GM21529 (cell line): ENCODE results near the gene LILRB5.
"Not testable (repeated sequence)": the region's sequence is repeated elsewhere in the genome, so short reads cannot be mapped to it uniquely, and the experiment has no call there.

Source experiments
- ATAC-seq: cut with Tn5 transposase; IDR thresholded peaks from one replicate; pipeline ENCODE4 v1.9.1; 2021; ENCODE audit not compliant: unreplicated experiment

The LILRB5 gene

DNA sequence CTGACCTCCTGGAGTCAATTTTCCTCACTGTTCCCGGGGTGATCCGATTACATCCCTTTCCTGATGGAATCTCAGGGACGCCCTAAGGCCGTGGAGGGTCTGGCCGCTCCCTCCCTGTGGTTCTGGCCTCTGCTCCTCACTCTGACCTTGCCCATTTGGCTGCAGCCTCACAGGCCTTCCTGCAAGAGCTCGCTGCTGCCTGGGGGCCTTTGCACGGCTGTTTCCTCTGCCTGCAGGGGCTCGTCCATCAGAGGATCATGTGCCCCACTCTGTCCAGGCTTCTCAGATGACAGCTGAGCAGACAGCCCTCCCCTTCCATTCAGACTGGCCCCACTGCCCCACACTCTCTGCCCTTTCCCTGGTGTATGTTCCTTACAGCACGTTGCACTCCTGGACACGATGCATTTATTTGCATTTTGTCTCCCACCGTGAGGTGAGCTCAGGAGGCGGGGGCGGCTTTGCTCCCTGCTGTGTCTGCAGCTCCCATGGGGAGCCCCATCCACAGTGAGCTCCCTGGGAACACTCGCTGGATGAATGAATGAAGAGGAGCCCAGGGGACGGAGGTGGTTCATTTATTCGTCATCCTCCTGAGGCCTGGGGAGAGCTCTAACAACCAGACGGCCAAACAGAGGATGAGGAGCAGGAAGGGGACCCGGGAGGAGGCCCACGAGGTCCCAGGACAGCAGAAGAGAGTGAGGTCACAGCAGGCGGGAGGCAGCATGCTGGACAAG lies 39.4 kb downstream of the LILRB5 start:
- not testable (repeated sequence) for ATAC-seq

DNA sequence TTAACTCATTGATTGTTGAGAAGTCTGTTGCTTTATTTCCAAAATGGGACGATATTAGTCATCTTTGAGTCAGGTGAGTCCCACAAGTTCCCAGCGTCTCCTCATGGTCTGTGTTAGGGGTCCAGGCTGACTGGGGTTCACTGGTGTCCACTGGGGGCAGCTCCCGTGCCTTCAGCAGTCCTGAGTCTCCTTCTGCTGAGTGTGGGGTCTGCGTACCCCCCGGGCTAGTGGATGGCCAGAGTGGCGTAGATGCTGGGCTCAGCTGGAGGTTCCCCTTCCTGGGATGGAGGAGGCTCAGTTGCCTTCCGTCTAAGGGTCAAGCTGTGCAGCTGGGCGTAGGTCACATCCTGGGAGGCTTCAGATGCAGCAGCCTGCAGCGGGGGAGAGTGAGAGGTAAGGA lies 40.2 kb downstream of the LILRB5 start:
- no peak for ATAC-seq

DNA sequence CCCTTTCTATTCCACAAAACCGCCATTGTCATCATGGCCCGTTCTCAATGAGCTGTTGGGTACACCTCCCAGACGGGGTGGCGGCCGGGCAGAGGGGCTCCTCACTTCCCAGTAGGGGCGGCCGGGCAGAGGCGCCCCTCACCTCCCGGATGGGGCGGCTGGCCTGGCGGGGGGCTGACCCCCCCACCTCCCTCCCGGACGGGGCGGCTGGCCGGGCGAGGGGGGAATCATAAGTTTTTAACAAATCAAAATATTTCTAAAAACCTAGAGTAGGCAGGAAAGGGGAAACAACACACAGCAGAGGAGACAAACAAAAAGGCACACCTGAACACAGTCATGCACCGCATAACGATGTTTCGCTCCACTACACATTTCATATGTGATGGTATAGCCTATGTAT lies 42.3 kb downstream of the LILRB5 start:
- ATAC-seq, result not testable (repeated sequence)

DNA sequence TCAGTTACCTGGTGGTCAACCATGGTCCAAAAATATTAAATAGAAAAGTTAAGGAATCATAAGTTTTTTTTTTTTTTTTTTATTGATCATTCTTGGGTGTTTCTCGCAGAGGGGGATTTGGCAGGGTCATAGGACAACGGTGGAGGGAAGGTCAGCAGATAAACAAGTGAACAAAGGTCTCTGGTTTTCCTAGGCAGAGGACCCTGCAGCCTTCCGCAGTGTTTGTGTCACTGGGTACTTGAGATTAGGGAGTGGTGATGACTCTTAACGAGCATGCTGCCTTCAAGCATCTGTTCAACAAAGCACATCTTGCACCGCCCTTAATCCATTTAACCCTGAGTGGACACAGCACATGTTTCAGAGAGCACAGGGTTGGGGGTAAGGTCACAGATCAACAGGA lies 42.9 kb downstream of the LILRB5 start:
- not testable (repeated sequence) for ATAC-seq

DNA sequence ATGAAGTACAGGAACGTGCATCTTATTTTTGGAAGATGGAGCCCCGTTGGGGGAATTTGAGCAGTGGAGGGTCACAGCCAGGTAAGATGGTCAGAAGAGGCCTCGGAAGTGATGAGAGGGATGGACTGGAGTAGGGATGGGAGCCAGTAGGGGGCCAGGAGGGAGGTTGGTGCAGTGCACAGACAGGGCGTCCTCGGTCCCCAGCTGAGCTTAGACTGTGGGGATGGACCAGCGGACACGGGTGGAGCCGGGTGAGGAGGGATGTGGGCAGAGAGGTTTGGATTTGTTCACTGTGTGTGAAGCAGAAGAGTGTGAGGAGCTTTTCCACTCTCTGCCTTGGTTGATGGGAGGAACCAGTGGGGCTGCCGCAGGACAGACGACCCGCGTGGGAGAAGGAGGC lies 45.8 kb downstream of the LILRB5 start:
- ATAC-seq, result no peak

DNA sequence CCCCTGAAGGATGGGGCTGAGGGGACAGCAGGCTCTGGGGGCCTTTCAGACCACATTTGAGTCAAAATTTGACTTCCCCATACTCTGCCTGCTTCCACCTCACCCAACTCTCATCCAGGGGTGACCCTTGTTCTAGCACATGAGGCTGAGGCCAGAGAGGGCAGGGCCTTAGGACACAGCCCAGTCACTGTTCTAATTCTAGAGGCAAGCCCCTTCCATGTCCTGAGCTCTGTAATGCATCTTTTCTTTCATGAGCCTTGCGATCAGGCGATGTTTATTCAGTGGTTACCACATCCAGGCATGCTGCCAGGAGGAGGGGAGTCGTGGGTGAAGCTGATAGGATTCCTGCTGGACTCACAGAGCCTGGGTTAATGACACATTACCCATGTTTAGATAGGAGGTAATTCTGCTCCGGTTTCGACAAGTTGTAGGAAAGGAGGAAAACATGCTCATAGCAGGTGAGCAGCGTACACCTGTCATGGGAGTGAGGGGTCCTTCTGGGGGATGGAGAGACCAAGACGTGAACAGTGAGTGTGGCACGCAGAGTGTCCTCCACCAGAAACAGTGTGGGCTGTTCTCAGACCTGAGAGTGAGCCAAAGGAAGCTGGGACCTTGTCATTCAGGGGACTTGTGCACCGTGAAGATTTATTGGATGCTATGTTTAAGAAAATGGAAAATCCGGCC lies 47.1 kb downstream of the LILRB5 start:
- no peak for ATAC-seq

DNA sequence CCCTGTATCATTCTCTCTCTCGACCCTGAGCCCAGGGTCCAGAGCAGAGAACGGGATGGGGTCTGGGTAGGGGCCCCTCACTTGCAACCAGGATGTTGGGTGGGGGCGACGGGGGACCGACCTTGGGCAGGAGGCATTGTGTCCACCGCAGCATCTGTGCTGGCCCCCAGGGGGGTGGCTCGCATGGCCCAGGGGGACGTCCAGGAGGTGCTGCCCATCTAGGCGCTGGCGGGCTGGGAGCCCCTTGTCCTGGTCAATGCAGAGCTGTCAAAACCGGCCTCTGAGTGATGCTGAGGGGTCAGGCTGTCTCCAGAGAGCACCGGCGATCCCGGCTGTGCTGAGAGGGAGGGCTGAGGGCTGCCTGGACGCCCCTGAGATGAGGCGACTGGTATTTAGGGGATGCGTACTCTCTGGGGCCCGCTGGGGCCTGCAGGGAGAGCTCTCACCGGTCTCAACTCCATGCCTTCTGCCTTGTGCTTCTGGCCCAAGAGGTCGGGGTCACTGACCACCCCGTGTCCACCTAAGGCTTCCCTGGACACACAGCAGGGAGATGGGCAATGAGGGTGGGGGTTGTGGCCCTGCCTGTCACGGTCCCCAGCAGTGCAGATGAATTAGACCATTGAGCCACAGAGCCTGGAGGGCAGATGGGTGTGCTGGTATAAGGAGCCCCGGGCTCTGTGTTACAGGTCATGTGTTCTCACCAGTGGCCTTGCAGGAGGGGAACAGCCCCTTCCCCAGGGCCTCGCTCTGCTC lies 47.8 kb downstream of the LILRB5 start:
- no peak for ATAC-seq

DNA sequence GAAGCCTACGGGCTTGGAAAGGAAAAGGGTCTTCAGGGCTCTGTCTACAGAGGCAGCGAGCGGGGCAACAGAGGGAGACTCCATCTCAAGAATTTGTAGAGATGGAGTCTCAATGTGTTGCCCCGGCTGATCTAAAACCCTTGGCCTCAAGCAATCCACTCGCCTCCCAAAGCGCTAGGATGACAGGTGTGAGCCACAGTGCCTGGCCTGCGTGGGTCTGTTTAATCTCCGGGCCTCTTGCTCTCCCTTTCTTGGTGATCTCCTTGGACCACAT lies 48.4 kb downstream of the LILRB5 start:
- no peak for ATAC-seq

DNA sequence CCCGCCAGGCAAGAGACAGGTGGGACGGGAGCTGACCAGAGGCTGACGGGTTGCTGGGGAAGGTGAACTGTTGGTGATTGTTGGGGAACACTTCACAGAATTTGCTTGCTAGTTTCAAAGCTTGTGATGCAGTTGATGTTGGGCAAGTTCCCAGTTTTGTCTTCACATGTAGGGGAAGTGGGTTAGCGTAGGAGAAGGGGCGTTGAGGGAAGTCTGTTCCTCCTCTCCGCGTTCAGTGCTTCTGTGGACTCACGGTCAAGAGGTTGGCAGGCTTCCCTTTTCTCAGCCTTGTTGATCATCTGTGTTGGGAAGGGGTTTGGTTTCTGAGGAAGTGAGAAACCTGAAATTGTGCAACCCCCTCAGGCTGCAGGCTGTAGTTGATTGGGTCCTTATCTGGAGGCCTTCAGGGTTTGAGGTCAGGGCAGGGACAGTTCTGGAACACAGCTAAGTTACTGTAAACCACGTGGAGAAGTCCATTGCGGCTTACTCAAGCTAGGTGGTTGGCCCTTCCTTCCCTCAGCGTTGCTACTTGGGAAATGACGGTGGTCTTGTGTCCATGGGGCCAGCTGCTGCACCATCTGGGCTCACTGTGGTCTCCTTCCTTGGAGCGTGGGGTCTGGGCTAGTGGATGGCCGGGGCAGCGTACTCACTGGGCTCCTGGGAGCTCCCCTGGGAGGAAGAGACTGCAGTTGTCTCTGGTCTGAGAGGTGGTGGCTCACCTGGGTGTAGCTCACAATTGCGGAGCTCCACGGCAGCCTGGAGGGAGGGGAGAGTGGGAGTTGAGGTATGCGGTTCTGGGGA lies 48.9 kb downstream of the LILRB5 start:
- ATAC-seq, result peak; percentile 54

DNA sequence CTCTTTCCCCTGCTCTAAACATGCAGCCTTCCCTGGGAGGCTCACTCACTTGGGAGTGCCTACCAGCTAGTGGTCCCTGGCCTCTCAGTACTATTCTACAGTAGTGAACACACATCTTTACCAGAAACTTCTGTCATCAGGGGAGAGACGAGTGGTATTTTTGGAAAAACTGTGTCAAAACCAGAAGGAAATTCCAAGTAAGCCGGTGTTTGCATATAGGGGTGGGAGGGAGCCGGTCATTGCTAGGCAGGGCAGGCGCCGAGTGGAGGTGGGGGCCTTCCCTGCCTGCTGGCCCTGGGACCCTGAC lies 49.4 kb downstream of the LILRB5 start:
- peak; percentile 2 for ATAC-seq

DNA sequence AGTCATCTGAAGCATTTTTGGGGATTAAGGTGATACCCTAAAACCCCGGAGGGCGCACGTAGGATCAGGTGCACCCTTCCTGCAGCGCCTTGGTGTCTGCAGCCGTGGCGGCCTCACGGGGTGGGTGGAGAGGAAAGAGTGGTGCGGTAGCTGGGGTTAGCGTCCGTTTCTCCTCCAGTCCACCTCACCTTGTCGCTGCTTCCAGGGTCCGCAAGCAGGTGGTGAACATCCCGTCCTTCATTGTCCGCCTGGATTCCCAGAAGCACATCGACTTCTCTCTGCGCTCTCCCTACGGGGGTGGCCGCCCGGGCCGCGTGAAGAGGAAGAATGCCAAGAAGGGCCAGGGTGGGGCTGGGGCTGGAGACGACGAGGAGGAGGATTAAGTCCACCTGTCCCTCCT lies 49.9 kb downstream of the LILRB5 start:
- ATAC-seq, result not testable (repeated sequence)

DNA sequence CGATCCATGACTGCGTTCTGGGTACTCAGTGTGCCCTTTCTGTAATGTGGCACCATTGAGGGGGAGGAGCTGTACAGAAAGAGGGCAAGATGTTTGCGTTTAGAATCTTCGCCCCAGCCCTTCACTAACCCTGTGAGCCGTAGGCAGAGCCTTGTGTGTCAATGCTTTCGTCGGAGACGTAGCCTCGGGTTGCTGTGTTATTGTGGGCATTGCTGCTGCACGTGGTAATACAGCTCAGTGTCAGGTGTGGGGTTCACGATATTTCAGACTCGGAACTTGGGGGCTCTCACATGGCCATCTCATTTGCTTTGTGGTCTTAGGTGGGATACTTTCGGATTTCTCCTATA lies 50.3 kb downstream of the LILRB5 start:
- ATAC-seq, result no peak

DNA sequence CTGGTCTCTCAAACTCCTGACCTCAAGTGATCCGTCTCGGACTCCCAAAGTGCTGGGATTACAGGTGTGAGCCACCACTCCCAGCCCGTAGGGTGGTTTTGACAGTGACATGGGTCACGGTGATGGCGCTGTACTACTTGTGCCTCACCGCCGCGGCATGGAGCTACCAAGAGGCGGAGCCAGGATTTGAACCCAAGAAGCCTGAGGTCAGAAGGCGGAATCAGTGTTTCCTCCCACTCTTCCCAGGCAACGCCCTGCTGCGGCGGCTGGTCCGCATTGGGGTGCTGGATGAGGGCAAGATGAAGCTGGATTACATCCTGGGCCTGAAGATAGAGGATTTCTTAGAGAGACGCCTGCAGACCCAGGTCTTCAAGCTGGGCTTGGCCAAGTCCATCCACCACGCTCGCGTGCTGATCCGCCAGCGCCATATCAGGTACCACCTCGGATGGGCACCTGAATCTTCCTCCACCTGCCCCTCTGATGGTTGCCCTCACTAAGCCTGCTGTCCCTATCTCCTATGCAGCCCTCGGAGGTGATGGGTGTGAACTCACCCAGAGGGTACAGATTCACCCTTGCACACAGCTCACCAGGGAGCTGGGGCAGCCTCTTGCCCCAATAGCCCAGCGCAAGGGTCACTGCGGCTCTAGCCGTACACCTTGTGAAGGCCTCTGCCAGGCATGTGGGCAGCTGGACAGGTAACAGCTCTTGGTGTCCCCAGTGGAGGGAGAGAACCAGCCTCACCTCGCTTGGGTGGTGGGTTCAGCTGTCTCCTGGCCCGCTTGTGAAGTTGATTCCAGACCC lies 50.8 kb downstream of the LILRB5 start:
- no peak for ATAC-seq

DNA sequence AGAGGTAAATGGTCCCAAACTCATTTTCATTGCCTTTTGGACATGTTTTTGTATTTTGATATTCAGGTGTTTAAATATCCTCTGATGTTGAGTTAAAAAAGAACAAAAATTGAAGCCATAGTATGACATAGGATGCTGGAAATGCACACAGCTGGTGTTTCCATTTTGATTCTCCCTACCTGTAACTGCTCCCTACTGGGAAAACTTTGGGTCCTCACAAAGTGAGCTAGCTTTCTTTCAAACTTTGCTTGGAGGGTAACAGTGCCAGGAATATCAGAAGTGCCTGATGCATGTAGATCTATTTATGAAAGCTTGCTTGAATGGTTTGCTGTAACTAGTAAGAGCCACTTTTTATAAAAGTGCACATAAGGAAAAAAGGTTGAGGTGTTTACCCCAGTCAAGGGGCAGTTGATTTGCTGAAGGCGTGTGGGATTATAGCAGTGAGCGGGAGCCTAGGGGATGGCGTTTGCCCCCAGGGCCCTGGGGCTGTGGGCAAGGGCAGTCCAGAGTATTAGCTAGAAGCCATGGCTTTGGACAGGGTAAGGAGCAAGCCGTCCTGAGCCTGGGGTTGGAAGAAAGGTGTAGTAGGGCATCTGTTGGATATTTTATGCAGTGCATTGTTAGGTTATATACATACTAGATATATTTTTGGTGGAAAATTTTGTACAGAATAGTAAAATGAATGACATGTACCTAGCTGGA lies 52.2 kb downstream of the LILRB5 start:
- ATAC-seq, result no peak

DNA sequence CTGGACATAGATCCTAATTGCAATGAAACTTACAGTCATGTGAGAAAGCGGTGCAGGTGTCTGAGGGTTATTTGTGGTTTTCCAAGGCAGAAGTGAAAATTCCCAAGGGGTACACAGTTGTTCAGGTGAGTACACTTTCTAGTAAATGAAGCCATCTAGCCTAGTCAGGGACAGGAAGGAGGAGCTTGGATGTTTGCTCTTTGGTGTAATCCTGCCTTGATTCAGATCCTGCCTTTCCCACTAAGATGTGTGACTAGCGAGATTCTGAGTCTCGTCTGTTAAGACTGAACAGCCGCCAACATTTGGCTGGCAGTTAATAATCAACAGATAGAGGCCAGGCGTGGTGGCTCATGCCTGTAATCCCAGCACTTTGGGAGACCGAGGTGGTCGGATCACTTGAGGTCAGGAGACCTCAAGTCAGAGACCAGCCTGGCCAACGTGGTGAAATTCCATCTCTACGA lies 53.9 kb downstream of the LILRB5 start:
- ATAC-seq, result no peak

DNA sequence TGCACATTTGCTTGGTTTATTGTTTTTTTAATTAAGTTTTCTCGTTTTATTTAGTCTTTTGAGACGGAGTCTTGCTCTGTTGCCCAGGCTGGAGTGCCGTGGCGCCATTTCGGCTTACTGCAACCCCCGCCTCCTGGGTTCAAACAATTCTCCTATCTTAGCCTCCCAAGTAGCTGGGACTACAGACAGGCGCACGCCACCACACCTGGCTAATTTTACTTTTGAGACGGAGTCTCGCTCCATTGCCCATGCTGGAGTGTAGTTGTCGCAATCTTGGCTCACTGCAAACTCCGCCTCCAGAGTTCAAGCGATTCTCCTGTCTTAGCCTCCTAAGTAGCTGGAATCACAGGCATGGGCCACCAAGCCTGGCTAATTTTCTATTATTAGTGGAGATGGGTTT lies 55.1 kb downstream of the LILRB5 start:
- no peak for ATAC-seq

DNA sequence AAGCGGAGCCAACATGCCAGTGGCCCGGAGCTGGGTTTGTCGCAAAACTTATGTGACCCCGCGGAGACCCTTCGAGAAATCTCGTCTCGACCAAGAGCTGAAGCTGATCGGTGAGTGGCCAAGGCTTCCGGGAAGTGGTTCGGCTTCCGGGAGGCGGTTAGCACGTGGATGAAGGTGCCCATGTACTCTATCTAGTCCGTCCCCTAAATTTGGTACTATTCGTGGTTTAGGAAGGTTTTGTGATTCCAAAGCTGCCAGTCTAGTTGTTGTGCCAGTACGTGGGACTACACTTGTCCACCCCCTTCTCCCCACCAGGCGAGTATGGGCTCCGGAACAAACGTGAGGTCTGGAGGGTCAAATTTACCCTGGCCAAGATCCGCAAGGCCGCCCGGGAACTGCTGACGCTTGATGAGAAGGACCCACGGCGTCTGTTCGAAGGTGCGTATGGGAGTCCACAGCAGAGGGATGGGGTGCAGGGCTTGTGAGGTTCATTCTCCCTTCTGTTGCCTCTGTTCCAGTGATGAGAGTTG lies 55.8 kb downstream of the LILRB5 start:
- ATAC-seq, result no peak
